Muscle of leg (tissue), 11 donors: Measurements from ENCODE around the gene KRTAP5-1. TPM values are rescaled to one million over a fixed set of nuclear protein-coding genes. Genes with fewer than 3 reads are reported as not detected.

Experiments
- DNase-seq: peaks from one replicate; pipeline ENCODE4 v3.0.0; 2013
- H3K27ac ChIP-seq: one replicate; pipeline ENCODE4 v1.5.1; 2013; ENCODE audit warnings: mild to moderate bottlenecking, low read length, control low read depth
- H3K27me3 ChIP-seq: one replicate; pipeline ENCODE4 v1.6.1; 2013; ENCODE audit warnings: low read length; ENCODE audit not compliant: control insufficient read depth, insufficient read depth
- H3K36me3 ChIP-seq: one replicate; pipeline ENCODE4 v1.6.1; 2013; ENCODE audit warnings: low read length; ENCODE audit not compliant: control insufficient read depth, insufficient read depth
- H3K4me1 ChIP-seq: one replicate; pipeline ENCODE4 v1.6.1; 2013; ENCODE audit warnings: low read length; ENCODE audit not compliant: control insufficient read depth, insufficient read depth
- H3K4me3 ChIP-seq: one replicate; pipeline ENCODE4 v1.5.1; 2013; ENCODE audit warnings: low read length, control low read depth
- H3K9me3 ChIP-seq: replicated peaks from 2 replicates; pipeline ENCODE4 v1.6.1; 2013; ENCODE audit warnings: low read depth, low read length; ENCODE audit not compliant: control insufficient read depth
- WGBS: methylation state at CpG from one replicate; pipeline ENCODE4 v1.1.5; 2013; ENCODE audit warnings: missing lambda C conversion rate; ENCODE audit not compliant: insufficient coverage; 5-methylcytosine and 5-hydroxymethylcytosine counted together
- polyA plus RNA-seq, 8 donors: library from polyadenylated mRNA; unstranded; fragments of 120-200 nt; gene quantifications; one replicate each; pipeline versions ENCODE4 v1.2.1 to v1.2.3, GENCODE V29; 2013; ENCODE audit warnings: inconsistent platforms in 1 of 8, low replicate concordance in 1 of 8; ENCODE audit not compliant: insufficient read length in 8 of 8, insufficient read depth in 1 of 8
- total RNA-seq: library from RNA; stranded (reverse); fragments of 120-200 nt; gene quantifications from one replicate; pipeline ENCODE4 v1.2.4, GENCODE V29; 2013

KRTAP5-1 gene
- total and polyA plus RNA-seq, 9 donors, result 0.26 to 0.97 (median 0.54) TPM; not detected in 1

DNA sequence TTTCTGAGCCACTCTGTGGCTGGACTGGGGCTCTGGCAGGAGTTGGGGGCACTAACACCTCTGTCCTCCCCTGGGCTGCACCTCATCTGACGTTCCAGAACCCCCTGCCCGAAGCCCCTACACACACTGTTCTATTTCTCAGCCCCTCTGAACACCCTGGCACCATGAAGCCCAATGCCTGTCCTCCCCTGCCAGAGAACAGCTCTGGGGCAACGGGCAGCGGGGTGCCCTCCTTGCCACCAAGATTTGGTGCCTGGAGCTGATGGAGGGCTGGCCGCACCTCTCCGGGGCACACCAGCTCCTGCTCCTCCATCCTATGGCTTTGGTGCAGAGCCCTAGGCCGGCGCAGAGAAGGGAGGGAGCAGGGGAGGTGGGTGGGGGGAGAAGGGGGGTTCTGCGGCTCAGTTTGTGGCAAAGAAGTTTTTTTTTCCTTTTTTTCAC lies 29.4 kb downstream of the KRTAP5-1 start:
- no peaks in the 10 kb centered on the region for H3K9me3 ChIP-seq
- H3K4me1 ChIP-seq, result peaks cover 44% of the 10 kb centered on the region
- H3K27ac ChIP-seq, result no peak overlapping the region

DNA sequence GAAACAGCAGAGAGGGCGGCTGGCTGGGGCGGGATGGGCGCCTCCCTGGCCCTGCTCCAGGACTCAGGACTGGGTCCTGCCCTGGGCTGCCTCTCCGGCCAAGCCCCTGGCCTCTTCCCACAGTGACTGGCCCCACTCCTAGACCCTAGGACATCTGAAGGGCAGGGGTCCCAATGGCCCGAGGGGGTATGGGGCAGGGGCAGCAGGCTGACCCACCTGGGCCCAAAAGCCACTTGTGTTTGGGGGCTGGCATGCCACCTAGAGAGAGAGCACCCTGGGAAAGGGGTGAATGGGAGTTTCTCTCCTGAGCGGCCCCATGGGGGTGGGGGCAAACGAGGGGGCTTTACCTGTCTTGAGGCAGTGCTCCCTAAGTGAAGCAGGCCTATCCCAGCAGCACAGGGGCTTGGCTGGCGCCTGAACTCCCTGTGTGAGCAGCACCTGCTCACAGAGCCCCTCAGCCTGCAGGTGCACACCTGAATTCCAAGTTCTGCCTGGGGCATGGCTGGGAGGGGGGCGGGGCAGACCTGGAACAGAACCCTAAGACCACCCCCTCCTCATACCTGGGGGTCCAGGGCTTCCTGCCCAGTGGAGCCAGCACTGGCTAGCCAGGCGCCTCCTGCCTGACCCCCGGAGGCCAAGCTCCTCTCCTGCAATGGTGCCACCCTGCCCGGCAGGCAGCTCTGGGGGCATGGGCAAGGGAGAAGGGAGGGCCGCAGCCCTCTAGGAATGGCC lies 29.9 kb downstream of the KRTAP5-1 start:
- 84% methylated on average over 6 of the region's 13 CpGs for WGBS
- no peak for DNase-seq
- Histone ChIP-seq H3K27ac (no peak overlapping the region), H3K9me3 (no peaks in the 10 kb centered on the region), H3K4me1 (peaks cover 38% of the 10 kb centered on the region), H3K27me3 (no peaks in the 10 kb centered on the region), H3K4me3 (no peak overlapping the region), H3K36me3 (peaks cover 14% of the 10 kb centered on the region)

More for the DNA sequence above, 29.4 kb downstream of the KRTAP5-1 start:
- DNase-seq, result no peak
- H3K36me3 ChIP-seq, result peaks cover 19% of the 10 kb centered on the region
- no peaks in the 10 kb centered on the region for H3K27me3 ChIP-seq
- 79% methylated on average over 3 of the region's 9 CpGs for WGBS
- H3K4me3 ChIP-seq, result no peak overlapping the region

DNA sequence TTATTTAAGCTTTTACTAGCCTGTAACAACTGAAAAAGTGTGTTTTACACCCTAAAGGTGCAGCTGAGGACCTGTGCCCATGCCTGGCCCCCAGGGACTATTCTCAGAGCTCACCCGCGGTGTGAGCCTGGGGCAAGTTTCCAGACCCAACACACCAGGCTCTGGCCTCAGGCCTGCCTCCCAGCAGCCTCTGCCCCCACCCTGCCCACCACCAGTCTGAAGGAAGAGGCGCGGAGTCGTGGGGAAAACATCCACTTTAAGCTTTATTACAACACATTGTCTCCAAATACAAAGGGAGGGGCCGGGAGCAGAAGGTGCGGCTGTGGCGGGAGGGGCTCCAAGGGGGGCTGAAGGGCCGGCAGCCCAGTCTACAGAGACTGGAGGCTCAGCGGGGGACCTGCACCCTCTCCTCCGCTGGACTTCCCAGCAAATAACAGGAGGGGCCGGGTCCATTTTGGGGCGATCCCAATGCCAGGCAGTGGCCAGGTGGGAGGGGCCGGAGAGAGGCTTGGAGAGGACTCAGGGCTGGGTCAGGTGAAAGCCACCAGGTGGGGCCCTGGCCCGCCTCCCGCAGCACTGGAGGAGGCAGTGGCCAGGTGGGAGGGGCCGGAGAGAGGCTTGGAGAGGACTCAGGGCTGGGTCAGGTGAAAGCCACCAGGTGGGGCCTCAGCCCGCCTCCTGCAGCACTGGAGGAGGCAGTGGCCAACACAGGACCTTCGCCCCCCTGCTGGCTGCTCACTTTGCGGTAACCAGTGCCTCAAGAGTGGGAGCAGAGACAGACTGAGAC lies 31.1 kb downstream of the KRTAP5-1 start:
- Histone ChIP-seq H3K27me3 (peaks cover 11% of the 10 kb centered on the region), H3K4me3 (no peak overlapping the region), H3K9me3 (no peaks in the 10 kb centered on the region), H3K36me3 (peaks cover 9% of the 10 kb centered on the region), H3K4me1 (peaks cover 33% of the 10 kb centered on the region), H3K27ac (no peak overlapping the region)
- 51% methylated on average over 12 of the region's 20 CpGs for WGBS
- DNase-seq, result no peak

DNA sequence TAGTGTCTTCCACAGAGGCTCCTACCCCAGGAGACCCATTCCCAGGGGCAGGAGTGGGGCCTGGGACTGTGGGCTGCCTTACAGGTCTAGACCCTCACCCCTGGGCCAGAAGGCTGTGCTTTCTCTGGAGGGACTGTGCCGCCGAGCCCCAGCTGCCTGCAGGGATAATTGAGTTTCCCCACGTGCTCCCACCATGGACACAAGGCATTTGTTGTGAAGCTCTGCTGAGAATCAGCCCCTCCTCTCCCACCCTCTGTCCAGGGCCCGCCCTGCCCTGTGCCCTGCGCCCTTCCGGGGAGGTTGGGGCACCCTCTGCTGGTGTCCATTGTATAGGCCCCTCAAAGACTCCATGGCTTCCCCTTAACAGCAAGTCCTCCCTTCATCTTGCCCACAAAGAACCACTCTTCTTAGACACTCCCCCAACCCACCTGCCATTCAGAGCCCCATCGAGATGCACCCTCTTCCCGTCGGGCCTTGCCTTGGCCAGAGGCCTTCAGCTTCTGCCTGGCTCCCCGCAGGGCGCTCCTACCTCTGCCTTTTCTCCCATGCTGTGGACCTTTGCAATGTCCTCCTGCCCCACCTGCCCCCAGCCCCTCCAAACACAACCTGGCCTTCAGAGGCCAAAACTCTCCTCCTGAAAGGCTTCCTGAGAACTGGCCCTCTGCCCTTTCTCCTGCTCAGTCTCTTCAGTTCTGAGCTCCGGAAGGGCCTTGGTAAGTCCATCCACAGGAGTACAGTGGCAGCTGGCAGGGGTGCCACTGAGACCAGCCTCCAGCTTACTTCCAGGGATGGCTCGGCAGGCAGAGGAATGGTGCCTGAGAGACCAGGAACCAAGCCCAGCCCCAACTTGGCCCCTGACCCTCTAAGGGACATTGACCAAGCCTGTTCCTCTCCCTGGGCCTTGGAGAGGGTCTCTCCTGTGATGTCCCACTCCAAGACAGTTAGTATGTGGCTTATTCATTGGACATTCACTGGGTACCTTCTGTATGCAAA lies 35.4 kb downstream of the KRTAP5-1 start:
- H3K27me3 ChIP-seq, result peaks cover 51% of the 10 kb centered on the region
- DNase-seq, result no peak
- peak overlapping the region; percentile 79 for H3K27ac ChIP-seq
- no peak overlapping the region for H3K4me3 ChIP-seq
- WGBS, result 63% methylated on average over 13 of the region's 13 CpGs
- H3K36me3 ChIP-seq, result no peaks in the 10 kb centered on the region
- peaks cover 42% of the 10 kb centered on the region for H3K4me1 ChIP-seq
- H3K9me3 ChIP-seq, result no peaks in the 10 kb centered on the region

DNA sequence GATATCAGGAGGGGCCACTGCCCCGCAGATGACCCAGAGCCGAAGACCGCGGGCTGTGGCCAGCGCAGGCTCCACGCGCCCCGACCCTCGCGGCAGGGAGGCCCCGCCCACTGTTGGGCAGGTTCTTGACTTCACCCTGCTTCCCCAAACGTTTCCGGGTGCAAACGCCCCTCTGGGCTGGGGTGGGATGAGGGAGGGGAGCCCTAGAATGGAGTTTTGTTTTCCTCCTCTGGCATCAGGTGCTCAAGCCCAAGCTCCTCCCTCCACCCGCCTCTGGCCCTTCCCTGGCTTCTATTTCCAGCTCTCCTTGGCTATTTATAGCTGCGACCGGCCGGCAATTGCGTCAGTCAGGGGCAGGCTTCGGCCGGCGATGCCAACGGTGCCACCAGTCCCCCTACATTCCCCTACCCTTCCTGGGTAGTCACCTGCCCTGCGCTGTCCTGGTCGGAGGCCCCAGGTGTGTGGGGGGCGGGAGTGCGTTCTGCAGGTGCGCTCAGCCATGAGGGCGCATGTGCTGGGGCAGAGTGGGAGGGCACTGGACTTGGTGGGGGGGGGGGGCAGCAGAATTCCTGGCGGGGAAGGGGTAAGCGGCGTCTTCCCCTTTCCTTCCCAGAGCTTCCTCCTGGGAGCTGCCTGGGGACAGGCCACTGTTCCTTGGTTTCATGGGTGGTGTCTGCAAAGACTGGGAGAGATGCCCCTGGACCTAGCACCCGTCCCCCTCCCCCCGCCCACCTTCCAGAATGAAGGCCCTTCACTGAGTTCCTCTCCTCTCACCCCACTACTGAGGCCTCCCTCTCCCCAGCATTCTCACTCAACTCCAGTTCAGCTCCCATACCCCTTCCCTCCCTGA lies 36.6 kb downstream of the KRTAP5-1 start:
- H3K4me3 ChIP-seq, result no peak overlapping the region
- peak overlapping the region; percentile 92 for H3K27ac ChIP-seq
- WGBS, result 4% methylated on average over 15 of the region's 34 CpGs
- no peaks in the 10 kb centered on the region for H3K36me3 ChIP-seq
- H3K27me3 ChIP-seq, result peaks cover 61% of the 10 kb centered on the region
- peak; percentile 77 for DNase-seq
- H3K9me3 ChIP-seq, result no peaks in the 10 kb centered on the region
- peaks cover 42% of the 10 kb centered on the region for H3K4me1 ChIP-seq

DNA sequence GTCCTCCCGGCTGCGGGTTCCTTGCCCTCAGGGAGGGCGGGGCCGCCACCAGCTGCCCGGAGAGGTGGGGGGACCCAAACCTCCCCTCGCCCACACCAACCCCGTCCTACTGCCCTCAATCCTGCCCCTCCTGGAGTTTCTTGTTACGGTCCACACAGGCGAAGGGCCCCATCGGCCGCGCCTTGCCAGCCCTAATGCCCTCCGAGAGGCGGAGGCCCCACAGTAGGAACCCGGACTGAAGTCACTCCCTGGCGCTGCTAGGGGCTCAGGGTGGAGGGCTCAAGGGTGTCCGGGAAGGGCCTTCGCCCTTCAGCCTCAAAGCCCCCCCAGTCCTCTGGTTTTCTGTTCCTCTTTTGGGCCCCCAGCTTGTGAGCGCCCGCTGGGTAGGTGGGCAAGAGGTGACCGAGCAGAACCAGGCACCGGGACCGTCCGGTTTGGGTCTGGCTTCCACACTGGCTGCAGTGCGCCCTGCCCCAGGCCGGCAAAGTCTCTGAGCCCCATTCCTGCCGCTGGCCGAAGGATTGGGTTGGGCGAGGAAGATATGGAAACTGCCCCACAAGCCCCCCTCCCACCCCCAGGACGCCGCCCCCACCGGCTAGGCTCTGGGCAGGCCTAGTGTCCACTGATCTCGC lies 37.5 kb downstream of the KRTAP5-1 start:
- peak; percentile 46 for DNase-seq
- no peaks in the 10 kb centered on the region for H3K9me3 ChIP-seq
- H3K4me1 ChIP-seq, result peaks cover 39% of the 10 kb centered on the region
- H3K27me3 ChIP-seq, result peaks cover 61% of the 10 kb centered on the region
- no peaks in the 10 kb centered on the region for H3K36me3 ChIP-seq
- 13% methylated on average over 20 of the region's 33 CpGs for WGBS
- H3K4me3 ChIP-seq, result peak overlapping the region; percentile 30
- H3K27ac ChIP-seq, result peak overlapping the region; percentile 92

DNA sequence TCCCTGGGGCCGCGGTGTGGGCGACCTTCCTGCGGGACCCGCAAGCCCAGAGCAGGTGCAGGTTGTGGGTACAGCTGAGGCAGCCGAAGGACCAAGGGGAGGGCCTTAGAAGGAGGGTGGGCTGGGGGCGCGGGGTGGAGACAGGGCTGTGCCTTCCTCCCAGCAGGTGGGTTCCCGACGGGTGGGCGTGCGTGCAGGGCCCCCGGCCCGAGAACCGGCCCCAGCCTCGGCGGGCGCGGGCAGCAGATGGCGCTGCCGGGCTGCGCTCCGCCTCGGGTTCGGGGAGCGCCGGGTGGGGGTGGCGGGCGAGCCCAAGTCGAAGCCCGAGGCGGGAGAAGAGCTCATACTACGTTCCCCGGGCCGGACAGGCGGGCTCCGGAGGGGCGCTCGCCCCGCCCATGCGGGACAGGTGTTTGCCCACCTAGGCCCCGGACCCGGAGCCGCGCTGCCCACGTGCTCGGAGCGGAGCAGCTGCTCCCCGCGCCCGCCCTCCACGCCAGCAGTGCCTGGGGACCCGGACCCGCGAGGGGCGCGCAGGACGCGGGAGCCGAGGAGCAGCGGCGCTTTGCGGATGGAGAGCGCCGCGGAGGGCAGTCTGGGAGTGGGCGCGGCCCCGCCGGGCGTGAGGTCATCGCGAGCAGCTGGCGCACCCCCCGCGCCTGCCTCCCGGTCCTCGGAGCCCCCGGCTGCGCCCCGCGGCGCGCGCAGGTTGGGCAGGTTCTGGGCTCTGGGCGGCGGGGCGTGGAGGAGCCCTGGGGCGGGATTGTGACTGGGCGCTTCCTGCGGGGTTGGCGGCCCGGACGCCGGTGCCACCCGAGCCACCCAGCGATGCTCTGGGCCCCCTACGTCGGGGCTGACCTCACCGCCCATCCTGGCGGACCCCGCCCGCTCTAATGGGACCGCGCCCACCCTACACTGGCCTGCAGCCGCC lies 38.3 kb downstream of the KRTAP5-1 start:
- WGBS, result 1% methylated on average over 105 of the region's 106 CpGs
- H3K27ac ChIP-seq, result peak overlapping the region; percentile 92
- peaks cover 61% of the 10 kb centered on the region for H3K27me3 ChIP-seq
- no peaks in the 10 kb centered on the region for H3K9me3 ChIP-seq
- DNase-seq, result peak; percentile 67
- H3K4me1 ChIP-seq, result peaks cover 34% of the 10 kb centered on the region
- H3K36me3 ChIP-seq, result no peaks in the 10 kb centered on the region
- peak overlapping the region; percentile 30 for H3K4me3 ChIP-seq

GRCh38 chr11:1546077-1546535 lies 39.0 kb downstream of the KRTAP5-1 start:
- H3K9me3 ChIP-seq, result no peaks in the 10 kb centered on the region
- no peaks in the 10 kb centered on the region for H3K36me3 ChIP-seq
- H3K4me1 ChIP-seq, result peaks cover 34% of the 10 kb centered on the region
- WGBS, result 9% methylated on average over 17 of the region's 18 CpGs
- no peak for DNase-seq
- no peak overlapping the region for H3K27ac ChIP-seq
- no peak overlapping the region for H3K4me3 ChIP-seq
- peaks cover 63% of the 10 kb centered on the region for H3K27me3 ChIP-seq
